Measurements from ENCODE around the gene GHSR. TPM values are rescaled to one million over a fixed set of nuclear protein-coding genes. Genes with fewer than 3 reads are reported as not detected.
"Not testable (repeated sequence)": the region's sequence is repeated elsewhere in the genome, so short reads cannot be mapped to it uniquely, and the experiment has no call there.

GHSR gene
- not detected in 2 replicates for total RNA-seq (2014; rRNA removed; shearing (Covaris generic); ENCODE audit: low replicate concordance)

- Histone ChIP-seq H3K36me3 (ENCODE audit: insufficient read depth, low read length) (no peaks in the 10 kb centered on the region), H3K27me3 (ENCODE audit: low read length) (no peaks in the 10 kb centered on the region), H3K27ac (ENCODE audit: low read length) (no peak within 1 kb of the TSS), H2AFZ (ENCODE audit: low read length) (no peak within 1 kb of the TSS), H3K4me1 (ENCODE audit: low read length) (no peaks in the 10 kb centered on the region), H3K9ac (ENCODE audit: low read length) (no peak within 1 kb of the TSS), H3K79me2 (ENCODE audit: low read length) (no peaks in the 10 kb centered on the region), H3K4me3 (ENCODE audit: low read length) (no peak within 1 kb of the TSS), H3K9me3 (ENCODE audit: low read length) (no peaks in the 10 kb centered on the region), H3K4me2 (ENCODE audit: low read depth, low read length, poor library complexity, severe bottlenecking) (no peak within 1 kb of the TSS), H4K20me1 (ENCODE audit: insufficient read depth, low read depth, low read length) (no peaks in the 10 kb centered on the region), H3K9me2 (replicated peaks; ENCODE audit: insufficient read depth, low read length) (no peaks in the 10 kb centered on the region)
- DNase-seq, result no peak
Observed at GRCh38 chr3:172447611-172448579, at the start of gene GHSR. Gene GHSR, minus strand, starts transcription at chr3:172448456. Its CDS starts 43 bp downstream, at chr3:172448413.

GRCh38 chr3:172490198-172490669 lies 42.0 kb upstream of the GHSR start:
- H3K9ac ChIP-seq (ENCODE audit: low read length); H3K4me2 ChIP-seq (ENCODE audit: low read depth, low read length, poor library complexity, severe bottlenecking); H4K20me1 ChIP-seq (ENCODE audit: insufficient read depth, low read depth, low read length); H3K79me2 ChIP-seq (ENCODE audit: low read length); H3K9me2 ChIP-seq (replicated peaks; ENCODE audit: insufficient read depth, low read length); H3K36me3 ChIP-seq (ENCODE audit: insufficient read depth, low read length); H2AFZ ChIP-seq (ENCODE audit: low read length); H3K27ac ChIP-seq (ENCODE audit: low read length); H3K4me1 ChIP-seq (ENCODE audit: low read length); H3K4me3 ChIP-seq (ENCODE audit: low read length); H3K9me3 ChIP-seq (ENCODE audit: low read length); H3K27me3 ChIP-seq (ENCODE audit: low read length): not testable (repeated sequence)
- DNase-seq, result peak; percentile 79

- no peak for DNase-seq
- Histone ChIP-seq H3K27me3 (ENCODE audit: low read length) (no peaks in the 10 kb centered on the region), H3K9ac (ENCODE audit: low read length) (no peak overlapping the region), H3K4me1 (ENCODE audit: low read length) (peaks cover 9% of the 10 kb centered on the region), H3K36me3 (ENCODE audit: insufficient read depth, low read length) (no peaks in the 10 kb centered on the region), H3K4me3 (ENCODE audit: low read length) (no peak overlapping the region), H3K9me2 (replicated peaks; ENCODE audit: insufficient read depth, low read length) (no peaks in the 10 kb centered on the region), H3K9me3 (ENCODE audit: low read length) (no peaks in the 10 kb centered on the region), H3K27ac (ENCODE audit: low read length) (no peak overlapping the region), H4K20me1 (ENCODE audit: insufficient read depth, low read depth, low read length) (no peaks in the 10 kb centered on the region), H3K79me2 (ENCODE audit: low read length) (no peaks in the 10 kb centered on the region), H2AFZ (ENCODE audit: low read length) (no peak overlapping the region), H3K4me2 (ENCODE audit: low read depth, low read length, poor library complexity, severe bottlenecking) (no peak overlapping the region)
Observed at GRCh38 chr3:172478116-172478515, 29.9 kb upstream of the GHSR start.

- Histone ChIP-seq H3K9me3 (ENCODE audit: low read length) (no peaks in the 10 kb centered on the region), H3K79me2 (ENCODE audit: low read length) (no peaks in the 10 kb centered on the region), H4K20me1 (ENCODE audit: insufficient read depth, low read depth, low read length) (no peaks in the 10 kb centered on the region), H3K9ac (ENCODE audit: low read length) (peak overlapping the region; percentile 28; the same call in 1 of the 2 replicates), H3K27me3 (ENCODE audit: low read length) (no peaks in the 10 kb centered on the region), H3K36me3 (ENCODE audit: insufficient read depth, low read length) (no peaks in the 10 kb centered on the region), H3K9me2 (replicated peaks; ENCODE audit: insufficient read depth, low read length) (no peaks in the 10 kb centered on the region), H3K4me3 (ENCODE audit: low read length) (peak overlapping the region; percentile 55; the same call in 1 of the 2 replicates), H3K4me1 (ENCODE audit: low read length) (peaks cover 9% of the 10 kb centered on the region), H2AFZ (ENCODE audit: low read length) (peak overlapping the region; percentile 59), H3K4me2 (ENCODE audit: low read depth, low read length, poor library complexity, severe bottlenecking) (peak overlapping the region; percentile 64), H3K27ac (ENCODE audit: low read length) (no peak overlapping the region)
- no peak for DNase-seq
Observed at GRCh38 chr3:172476347-172476746, 28.1 kb upstream of the GHSR start.

GRCh38 chr3:172475703-172476102 lies 27.4 kb upstream of the GHSR start:
- no peaks in the 10 kb centered on the region for H3K9me3 ChIP-seq (ENCODE audit: low read length)
- H3K4me1 ChIP-seq (ENCODE audit: low read length), result peaks cover 9% of the 10 kb centered on the region
- H3K9me2 ChIP-seq (replicated peaks; ENCODE audit: insufficient read depth, low read length), result no peaks in the 10 kb centered on the region
- no peaks in the 10 kb centered on the region for H3K27me3 ChIP-seq (ENCODE audit: low read length)
- no peak overlapping the region for H3K27ac ChIP-seq (ENCODE audit: low read length)
- no peaks in the 10 kb centered on the region for H3K79me2 ChIP-seq (ENCODE audit: low read length)
- DNase-seq, result no peak
- no peak overlapping the region for H3K4me3 ChIP-seq (ENCODE audit: low read length)
- H3K9ac ChIP-seq (ENCODE audit: low read length), result no peak overlapping the region
- no peak overlapping the region for H2AFZ ChIP-seq (ENCODE audit: low read length)
- H3K4me2 ChIP-seq (ENCODE audit: low read depth, low read length, poor library complexity, severe bottlenecking), result no peak overlapping the region
- no peaks in the 10 kb centered on the region for H4K20me1 ChIP-seq (ENCODE audit: insufficient read depth, low read depth, low read length)
- H3K36me3 ChIP-seq (ENCODE audit: insufficient read depth, low read length), result no peaks in the 10 kb centered on the region

- H3K9ac ChIP-seq (ENCODE audit: low read length), result no peak overlapping the region
- no peaks in the 10 kb centered on the region for H3K79me2 ChIP-seq (ENCODE audit: low read length)
- no peaks in the 10 kb centered on the region for H4K20me1 ChIP-seq (ENCODE audit: insufficient read depth, low read depth, low read length)
- peaks cover 6% of the 10 kb centered on the region for H3K4me1 ChIP-seq (ENCODE audit: low read length)
- H3K9me2 ChIP-seq (replicated peaks; ENCODE audit: insufficient read depth, low read length), result no peaks in the 10 kb centered on the region
- H3K4me2 ChIP-seq (ENCODE audit: low read depth, low read length, poor library complexity, severe bottlenecking), result no peak overlapping the region
- H2AFZ ChIP-seq (ENCODE audit: low read length), result no peak overlapping the region
- no peaks in the 10 kb centered on the region for H3K27me3 ChIP-seq (ENCODE audit: low read length)
- H3K27ac ChIP-seq (ENCODE audit: low read length), result no peak overlapping the region
- no peak overlapping the region for H3K4me3 ChIP-seq (ENCODE audit: low read length)
- H3K9me3 ChIP-seq (ENCODE audit: low read length), result no peaks in the 10 kb centered on the region
- H3K36me3 ChIP-seq (ENCODE audit: insufficient read depth, low read length), result no peaks in the 10 kb centered on the region
- no peak for DNase-seq
Observed at GRCh38 chr3:172471903-172472302, 23.6 kb upstream of the GHSR start.

- DNase-seq, result no peak
- H3K4me3 ChIP-seq (ENCODE audit: low read length), result no peak overlapping the region
- no peaks in the 10 kb centered on the region for H3K27me3 ChIP-seq (ENCODE audit: low read length)
- no peaks in the 10 kb centered on the region for H3K9me2 ChIP-seq (replicated peaks; ENCODE audit: insufficient read depth, low read length)
- no peaks in the 10 kb centered on the region for H3K4me1 ChIP-seq (ENCODE audit: low read length)
- no peak overlapping the region for H3K9ac ChIP-seq (ENCODE audit: low read length)
- H3K4me2 ChIP-seq (ENCODE audit: low read depth, low read length, poor library complexity, severe bottlenecking), result no peak overlapping the region
- H4K20me1 ChIP-seq (ENCODE audit: insufficient read depth, low read depth, low read length), result no peaks in the 10 kb centered on the region
- no peaks in the 10 kb centered on the region for H3K79me2 ChIP-seq (ENCODE audit: low read length)
- H3K36me3 ChIP-seq (ENCODE audit: insufficient read depth, low read length), result no peaks in the 10 kb centered on the region
- H3K27ac ChIP-seq (ENCODE audit: low read length), result no peak overlapping the region
- H3K9me3 ChIP-seq (ENCODE audit: low read length), result no peaks in the 10 kb centered on the region
- H2AFZ ChIP-seq (ENCODE audit: low read length), result no peak overlapping the region
Observed at GRCh38 chr3:172470588-172470987, 22.3 kb upstream of the GHSR start.

GRCh38 chr3:172467170-172467824 lies 19.0 kb upstream of the GHSR start:
- no peaks in the 10 kb centered on the region for H3K4me1 ChIP-seq (ENCODE audit: low read length)
- no peaks in the 10 kb centered on the region for H3K36me3 ChIP-seq (ENCODE audit: insufficient read depth, low read length)
- H3K27me3 ChIP-seq (ENCODE audit: low read length), result no peaks in the 10 kb centered on the region
- DNase-seq, result no peak
- no peak overlapping the region for H3K9ac ChIP-seq (ENCODE audit: low read length)
- H3K9me2 ChIP-seq (replicated peaks; ENCODE audit: insufficient read depth, low read length), result no peaks in the 10 kb centered on the region
- H3K27ac ChIP-seq (ENCODE audit: low read length), result no peak overlapping the region
- H3K9me3 ChIP-seq (ENCODE audit: low read length), result no peaks in the 10 kb centered on the region
- H3K4me2 ChIP-seq (ENCODE audit: low read depth, low read length, poor library complexity, severe bottlenecking), result no peak overlapping the region
- no peak overlapping the region for H2AFZ ChIP-seq (ENCODE audit: low read length)
- no peaks in the 10 kb centered on the region for H4K20me1 ChIP-seq (ENCODE audit: insufficient read depth, low read depth, low read length)
- no peaks in the 10 kb centered on the region for H3K79me2 ChIP-seq (ENCODE audit: low read length)
- no peak overlapping the region for H3K4me3 ChIP-seq (ENCODE audit: low read length)
